ENCODE measurements around the gene FNDC3B. TPM values are rescaled to one million over a fixed set of nuclear protein-coding genes. Genes with fewer than 3 reads are reported as not detected.

Gene FNDC3B
- polyA plus RNA-seq, 1 donor = 53.5 TPM

GRCh38 chr3:172138193-172138537, 98.8 kb downstream of the FNDC3B start:
- no peak for DNase-seq

GRCh38 chr3:172138792-172139507, 99.6 kb downstream of the FNDC3B start:
- DNase-seq = no peak

GRCh38 chr3:172139528-172140276, 100.3 kb downstream of the FNDC3B start:
- DNase-seq = no peak

- DNase-seq = peak; percentile 52
These were observed 101.4 kb downstream of the FNDC3B start for GRCh38 chr3:172140499-172141391.

DNA sequence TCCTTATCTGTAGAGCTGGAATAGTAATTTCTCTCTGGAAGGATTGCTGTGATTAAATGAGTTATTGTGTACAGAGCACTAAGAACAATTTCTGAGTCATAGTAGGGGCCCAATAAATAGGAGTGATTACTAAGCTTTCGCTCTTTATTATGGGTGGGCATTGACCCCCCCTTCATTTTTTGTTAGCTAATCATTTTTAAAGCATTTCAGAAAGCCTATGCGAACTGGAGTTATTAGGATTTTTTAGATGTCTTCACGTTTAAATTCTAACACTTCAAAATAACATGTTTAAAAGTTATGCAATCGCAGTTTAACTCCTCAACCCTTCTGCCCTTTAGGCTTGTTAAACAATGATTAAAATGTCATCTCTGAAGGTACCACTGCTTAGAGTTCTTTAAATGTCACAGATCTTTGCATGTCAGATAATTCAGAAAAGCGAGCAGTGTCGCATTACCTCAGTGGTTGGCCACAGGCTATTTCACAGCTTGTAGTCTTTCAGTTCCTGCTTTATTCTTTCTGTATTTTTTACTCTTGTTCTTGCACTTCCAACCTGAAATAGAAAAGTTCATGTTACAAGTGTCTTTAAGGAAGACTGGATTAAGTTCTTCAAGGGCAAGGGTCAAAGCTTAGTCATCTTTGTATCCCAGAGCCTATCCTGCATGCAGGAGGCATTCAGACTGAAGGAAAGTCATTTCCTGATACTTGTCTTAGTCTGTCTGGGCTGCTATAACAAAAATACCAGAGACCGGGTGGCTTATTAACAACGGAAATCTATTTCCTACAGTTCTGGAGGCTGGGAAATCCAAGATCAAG, 102.9 kb downstream of the FNDC3B start:
- DNase-seq = no peak

DNA sequence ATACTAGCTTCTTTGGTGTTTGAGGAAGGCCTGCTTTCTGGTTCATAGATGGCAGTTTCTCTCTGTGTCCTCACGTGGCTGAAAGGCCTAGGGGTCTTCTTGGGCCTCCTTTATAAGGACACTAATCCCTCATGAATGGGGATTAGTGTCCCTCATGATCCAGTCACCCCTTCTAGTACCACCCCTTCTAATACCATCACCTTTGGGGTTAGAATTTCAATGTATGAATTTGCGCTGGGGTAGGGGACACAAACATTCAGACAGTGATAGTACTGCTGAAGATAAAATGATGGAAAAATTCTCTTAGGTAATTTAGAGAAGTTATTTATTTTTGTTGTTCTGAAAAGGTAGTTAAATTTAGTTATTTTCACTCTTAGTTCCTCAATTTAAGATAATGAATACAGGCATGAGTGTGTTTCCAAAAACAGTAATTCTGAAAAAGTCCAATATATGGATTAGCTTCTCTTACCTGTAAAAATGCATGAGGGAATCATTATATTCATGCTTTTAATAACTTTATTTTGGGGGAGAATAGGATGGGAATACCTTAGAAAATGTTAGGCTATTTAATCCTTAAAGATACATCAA, 103.6 kb downstream of the FNDC3B start:
- DNase-seq = no peak

DNA sequence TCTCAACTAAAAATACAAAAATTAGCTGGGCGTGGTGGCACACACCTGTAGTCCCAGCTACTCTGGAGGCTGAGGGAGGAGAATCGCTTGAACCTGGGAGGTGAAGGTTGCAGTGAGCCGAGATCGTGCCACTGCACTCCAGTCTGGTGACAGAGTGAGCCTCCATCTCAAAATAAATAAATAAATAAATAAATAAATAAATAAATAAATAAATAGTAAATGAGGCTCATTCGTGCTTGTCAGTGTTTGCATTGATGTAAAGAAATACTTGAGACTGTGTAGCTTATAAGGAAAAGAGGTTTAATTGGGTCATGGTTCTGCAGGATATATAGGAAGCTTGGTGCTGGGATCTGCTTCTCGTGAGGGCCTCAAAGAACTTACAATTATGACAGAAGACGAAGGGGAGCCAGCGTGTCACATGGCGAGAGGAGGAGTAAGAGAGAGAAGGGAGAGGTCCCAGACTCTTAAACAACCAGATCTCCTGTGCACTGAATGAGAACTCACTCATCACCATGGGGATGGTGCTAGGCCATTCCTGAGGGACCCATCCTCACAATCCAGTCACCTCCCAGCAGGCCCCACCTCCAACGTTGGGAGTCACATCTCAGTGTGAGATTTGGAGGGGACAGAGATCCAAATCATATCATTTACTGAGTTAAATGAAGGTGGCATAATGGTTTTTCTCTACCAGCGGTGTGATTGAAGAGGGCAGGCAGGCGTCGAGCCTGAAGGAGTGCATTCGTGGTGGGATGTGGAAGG, 104.5 kb downstream of the FNDC3B start:
- DNase-seq = no peak

GRCh38 chr3:172144601-172145000, 105.2 kb downstream of the FNDC3B start:
- no peak for DNase-seq

- no peak for DNase-seq
These were observed 105.8 kb downstream of the FNDC3B start for GRCh38 chr3:172145031-172145686.

GRCh38 chr3:172146349-172146748, 107.0 kb downstream of the FNDC3B start:
- DNase-seq = no peak

DNA sequence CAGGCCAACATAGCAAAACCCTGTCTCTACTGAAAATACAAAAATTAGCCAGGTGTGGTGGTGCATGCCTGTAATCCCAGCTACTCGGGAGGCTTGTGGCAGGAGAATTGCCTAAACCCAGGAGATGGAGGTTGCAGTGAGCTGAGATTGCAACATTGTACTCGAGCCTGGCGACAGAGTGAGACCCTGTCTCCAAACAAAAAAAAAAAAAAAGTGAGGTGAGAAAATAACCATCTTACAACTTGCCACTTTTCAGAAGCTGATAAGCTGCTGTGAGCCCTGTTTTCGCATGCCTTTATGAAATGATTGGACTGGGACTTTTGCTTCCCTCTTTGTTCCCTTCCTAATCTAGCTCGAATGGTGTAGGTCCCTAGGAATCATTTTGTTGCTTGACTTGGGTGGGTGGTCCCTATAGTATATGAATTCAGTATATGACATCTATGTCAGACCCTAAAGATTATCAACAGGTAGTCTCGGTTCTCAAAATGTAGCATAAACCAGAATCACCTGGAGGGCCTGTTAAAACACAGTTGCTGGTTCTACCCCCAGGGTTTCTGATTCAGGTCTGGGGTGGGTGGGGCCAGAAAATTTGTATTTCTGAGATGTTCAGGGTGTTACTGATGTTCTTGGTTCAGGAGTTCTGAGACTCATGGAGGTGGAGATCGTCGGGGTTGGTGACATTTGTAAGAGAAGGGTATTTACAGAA, 107.9 kb downstream of the FNDC3B start:
- no peak for DNase-seq

DNA sequence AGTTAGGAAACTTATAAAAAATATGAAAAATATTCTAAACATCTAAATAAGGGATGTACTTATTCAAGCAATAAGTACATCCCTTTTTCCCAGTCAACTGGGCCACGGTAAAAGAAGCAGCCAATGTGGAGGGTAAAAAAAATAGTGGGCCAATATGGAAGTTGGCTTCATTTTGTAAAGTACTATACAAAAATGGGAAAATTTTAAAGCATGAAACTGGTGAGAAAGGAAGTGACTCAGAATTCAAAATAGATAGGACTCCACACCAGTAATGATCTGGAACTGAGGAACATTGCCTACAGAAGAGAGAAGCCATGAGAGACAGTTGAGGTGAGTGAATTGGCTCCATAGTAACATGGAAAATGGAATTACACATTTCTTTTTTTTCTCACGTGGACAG, 108.9 kb downstream of the FNDC3B start:
- DNase-seq = no peak

DNA sequence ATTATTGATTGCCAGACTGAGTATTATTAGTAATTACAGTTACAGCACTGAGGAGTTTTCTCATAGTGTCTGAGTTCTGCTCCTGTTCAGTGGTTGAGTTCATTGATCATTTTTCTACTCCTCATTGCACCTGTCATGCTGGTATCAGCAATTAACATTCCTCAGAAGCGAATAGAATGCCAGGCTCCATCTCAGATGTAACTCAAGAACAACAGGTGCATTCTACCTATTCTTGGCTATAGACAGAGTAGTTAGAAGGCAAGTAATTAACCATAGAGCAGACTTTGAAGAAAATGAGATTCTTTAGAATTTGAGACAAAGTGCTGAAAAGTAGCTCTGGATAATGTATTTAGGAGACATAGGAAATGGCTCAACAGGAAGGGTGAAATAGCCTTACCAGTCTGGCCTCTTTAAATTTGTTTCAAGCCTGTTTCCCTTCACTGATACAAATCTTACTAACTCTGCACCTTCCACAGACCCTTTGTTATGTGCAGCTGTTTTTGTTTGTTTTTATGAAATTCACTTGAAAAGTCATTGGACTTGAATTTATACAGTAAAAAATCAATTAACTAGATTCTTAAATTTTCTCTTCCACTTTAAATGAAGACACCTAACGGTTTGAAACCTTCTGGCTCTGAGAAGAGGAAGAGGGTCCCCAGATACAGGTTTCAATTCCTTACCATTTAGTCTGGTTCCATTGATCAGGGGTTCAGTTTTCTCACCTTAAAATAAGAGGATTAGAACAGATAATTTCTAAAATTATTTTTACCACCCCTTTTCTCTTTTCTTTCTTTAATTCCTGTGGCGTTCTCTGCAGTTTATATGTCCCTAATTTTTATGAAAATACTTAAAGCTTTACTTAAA, 109.6 kb downstream of the FNDC3B start:
- DNase-seq = no peak

- no peak for DNase-seq
These were observed 110.9 kb downstream of the FNDC3B start for GRCh38 chr3:172150268-172150667.

DNA sequence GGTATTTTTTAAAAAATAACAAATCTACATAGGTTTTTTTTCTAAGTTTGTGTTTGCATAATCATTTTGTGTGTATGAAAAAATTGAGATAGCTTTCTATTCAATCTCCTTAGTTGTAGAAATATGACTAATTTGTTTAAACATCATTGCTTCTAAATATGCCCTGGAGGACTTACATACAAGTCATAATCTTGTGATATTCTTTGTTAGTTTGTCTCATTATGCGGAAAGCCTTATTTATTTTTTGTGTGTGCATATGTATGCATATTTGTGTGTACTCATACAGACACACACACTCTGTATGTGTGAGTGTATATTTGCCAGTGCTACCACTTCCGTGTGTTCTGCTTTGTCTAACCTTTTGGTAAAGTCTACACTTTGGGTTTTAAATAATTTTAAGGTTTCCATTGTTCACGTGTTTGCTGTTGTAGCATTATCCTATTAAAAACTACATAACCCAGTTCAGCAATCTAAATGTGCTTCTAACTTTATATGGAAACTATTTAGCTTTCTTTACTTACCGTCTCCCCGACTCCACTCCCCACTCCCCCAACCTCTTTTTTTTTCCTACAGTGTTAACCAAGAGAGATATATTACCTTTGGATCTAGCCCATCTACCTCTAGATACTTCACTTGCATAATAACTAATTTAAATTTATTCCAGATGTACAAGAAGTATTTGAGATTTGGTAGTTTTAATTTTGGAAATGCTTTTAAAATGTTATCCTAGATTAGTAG, 111.7 kb downstream of the FNDC3B start:
- DNase-seq = no peak

GRCh38 chr3:172151651-172152649, 112.6 kb downstream of the FNDC3B start:
- DNase-seq = no peak

GRCh38 chr3:172152874-172153273, 113.5 kb downstream of the FNDC3B start:
- DNase-seq = peak; percentile 71

Data from hindlimb muscle (tissue), 1 donor.